Mesendoderm (in vitro differentiated cells): ENCODE data around the gene NTF4.
A peak's percentile ranks its signal among the peaks of the same experiment; 100 is the strongest.

Experiments used
- DNase-seq: peaks from one replicate; pipeline ENCODE4 v3.0.0; 2013
- H2AK5ac ChIP-seq: 2 replicates; pipeline ENCODE4 v1.6.1; 2013; ENCODE audit warnings: low read length, inconsistent platforms
- H2BK120ac ChIP-seq: 2 replicates; pipeline ENCODE4 v1.6.1; 2013; ENCODE audit warnings: low read depth, mild to moderate bottlenecking, low read length, moderate library complexity, mixed read lengths
- H2BK15ac ChIP-seq: replicated peaks from 2 replicates; pipeline ENCODE4 v1.6.1; 2013; ENCODE audit warnings: low read depth, mild to moderate bottlenecking, moderate library complexity
- H2BK5ac ChIP-seq: 2 replicates; pipeline ENCODE4 v1.6.1; 2013; ENCODE audit warnings: low read length, inconsistent platforms
- H3K18ac ChIP-seq: 2 replicates; pipeline ENCODE4 v1.6.1; 2013; ENCODE audit warnings: mild to moderate bottlenecking, low read length, mixed read lengths
- H3K23ac ChIP-seq: one replicate; pipeline ENCODE4 v1.6.1; 2013; ENCODE audit warnings: low read length
- H3K27ac ChIP-seq: 2 replicates; pipeline ENCODE4 v1.5.1; 2013; ENCODE audit warnings: low read depth, mild to moderate bottlenecking, inconsistent platforms, low read length, moderate library complexity
- H3K27me3 ChIP-seq: 2 replicates; pipeline ENCODE4 v1.6.1; 2013; ENCODE audit warnings: low read length, control low read depth, mild to moderate bottlenecking, inconsistent platforms; ENCODE audit not compliant: insufficient read depth, poor library complexity
- H3K36me3 ChIP-seq: 2 replicates; pipeline ENCODE4 v1.6.1; 2013; ENCODE audit warnings: low read length, inconsistent platforms; ENCODE audit not compliant: control insufficient read depth, insufficient read depth
- H3K4ac ChIP-seq: one replicate; pipeline ENCODE4 v1.6.1; 2013; ENCODE audit warnings: low read depth, mild to moderate bottlenecking, low read length, moderate library complexity
- H3K4me1 ChIP-seq: 2 replicates; pipeline ENCODE4 v1.6.1; 2013; ENCODE audit warnings: low read depth, low read length, inconsistent platforms; ENCODE audit not compliant: control insufficient read depth
- H3K4me2 ChIP-seq: 2 replicates; pipeline ENCODE4 v1.6.1; 2013; ENCODE audit warnings: low read length
- H3K4me3 ChIP-seq: 2 replicates; pipeline ENCODE4 v1.5.1; 2013; ENCODE audit warnings: mild to moderate bottlenecking, low read length
- H3K56ac ChIP-seq: one replicate; pipeline ENCODE4 v1.6.1; 2013; ENCODE audit warnings: low read length
- H3K79me1 ChIP-seq: 2 replicates; pipeline ENCODE4 v1.6.1; 2013; ENCODE audit warnings: low read length, inconsistent platforms
- H3K79me2 ChIP-seq: 2 replicates; pipeline ENCODE4 v1.6.1; 2013; ENCODE audit warnings: mild to moderate bottlenecking, low read length; ENCODE audit not compliant: control insufficient read depth, insufficient read depth
- H3K9ac ChIP-seq: 2 replicates; pipeline ENCODE4 v1.6.1; 2013; ENCODE audit warnings: low read length, inconsistent platforms
- H4K5ac ChIP-seq: one replicate; pipeline ENCODE4 v1.6.1; 2013; ENCODE audit warnings: low read length
- H4K8ac ChIP-seq: one replicate; pipeline ENCODE4 v1.6.1; 2013; ENCODE audit warnings: low read depth, mild to moderate bottlenecking, control low read depth, low read length, moderate library complexity
- WGBS: extraction: QIAGEN DNeasy Blood & Tissue Kit; methylation state at CpG from one replicate; pipeline ENCODE4 v1.1.7; 2013; ENCODE audit warnings: low lambda C conversion rate, missing lambda C conversion rate; ENCODE audit not compliant: insufficient coverage; ENCODE audit errors: extremely low coverage; 5-methylcytosine and 5-hydroxymethylcytosine counted together

NTF4 gene

DNA sequence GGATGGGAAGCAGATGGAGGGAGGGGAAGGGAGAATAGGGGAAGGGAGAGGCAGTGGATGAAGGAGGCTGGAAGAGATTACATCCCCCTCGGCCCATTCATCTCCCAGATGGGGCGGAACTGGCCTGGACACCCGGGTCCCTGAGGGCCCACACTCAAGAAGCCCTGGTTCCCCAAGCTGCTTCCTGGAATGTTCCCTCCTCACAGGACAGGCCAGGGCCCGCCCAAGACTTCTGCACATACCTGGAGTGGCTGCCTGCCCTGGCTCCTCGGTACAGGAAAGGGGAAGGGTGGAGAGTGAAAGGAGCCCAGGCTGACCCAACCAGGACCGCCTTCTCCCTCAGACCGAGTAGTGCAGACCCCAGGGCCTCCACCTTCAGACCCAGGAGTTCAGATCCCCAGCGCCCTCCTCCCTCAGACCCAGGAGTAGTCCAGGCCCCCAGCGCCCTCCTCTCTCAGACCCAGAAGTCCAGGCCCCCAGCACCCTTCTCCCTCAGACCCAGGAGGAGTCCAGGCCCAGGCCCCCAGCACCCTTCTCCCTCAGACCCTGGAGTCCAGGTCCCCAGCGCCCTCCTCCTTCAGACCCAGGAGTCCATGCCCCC, 489 bp downstream of the NTF4 start:
- no peak overlapping the region for H2BK120ac ChIP-seq
- no peaks in the 10 kb centered on the region for H3K79me1 ChIP-seq
- no peak overlapping the region for H2BK15ac ChIP-seq
- no peak overlapping the region for H4K8ac ChIP-seq
- peak; percentile 29 for DNase-seq
- H3K4ac ChIP-seq, result no peak overlapping the region
- no peak overlapping the region for H2BK5ac ChIP-seq
- peak overlapping the region; percentile 60 for H3K56ac ChIP-seq
- H3K9ac ChIP-seq, result peak overlapping the region; percentile 50
- peaks cover 6% of the 10 kb centered on the region for H3K4me1 ChIP-seq
- no peak overlapping the region for H3K18ac ChIP-seq
- no peak overlapping the region for H3K4me2 ChIP-seq
- no peaks in the 10 kb centered on the region for H3K36me3 ChIP-seq
- H3K79me2 ChIP-seq, result no peaks in the 10 kb centered on the region
- WGBS, result no CpG with 5 or more reads among the region's 10 CpGs
- no peaks in the 10 kb centered on the region for H3K27me3 ChIP-seq
- H3K27ac ChIP-seq, result no peak overlapping the region
- no peak overlapping the region for H3K23ac ChIP-seq
- H4K5ac ChIP-seq, result no peak overlapping the region
- peak overlapping the region; percentile 24 for H2AK5ac ChIP-seq
- no peak overlapping the region for H3K4me3 ChIP-seq

GRCh38 chr19:49061445-49061844, 3.2 kb downstream of the NTF4 start:
- Histone ChIP-seq H3K27me3 (peaks cover 2% of the 10 kb centered on the region), H3K4me2 (no peak overlapping the region), H3K23ac (no peak overlapping the region), H2BK5ac (no peak overlapping the region), H3K79me2 (no peaks in the 10 kb centered on the region), H2AK5ac (no peak overlapping the region), H3K36me3 (no peaks in the 10 kb centered on the region), H4K8ac (no peak overlapping the region), H3K9ac (no peak overlapping the region), H4K5ac (no peak overlapping the region), H3K18ac (no peak overlapping the region), H3K4ac (no peak overlapping the region), H3K56ac (no peak overlapping the region), H2BK15ac (no peak overlapping the region), H3K27ac (no peak overlapping the region), H2BK120ac (no peak overlapping the region), H3K4me1 (peaks cover 6% of the 10 kb centered on the region), H3K79me1 (no peaks in the 10 kb centered on the region), H3K4me3 (no peak overlapping the region)
- WGBS, result no CpG with 5 or more reads among the region's 25 CpGs
- no peak for DNase-seq

DNA sequence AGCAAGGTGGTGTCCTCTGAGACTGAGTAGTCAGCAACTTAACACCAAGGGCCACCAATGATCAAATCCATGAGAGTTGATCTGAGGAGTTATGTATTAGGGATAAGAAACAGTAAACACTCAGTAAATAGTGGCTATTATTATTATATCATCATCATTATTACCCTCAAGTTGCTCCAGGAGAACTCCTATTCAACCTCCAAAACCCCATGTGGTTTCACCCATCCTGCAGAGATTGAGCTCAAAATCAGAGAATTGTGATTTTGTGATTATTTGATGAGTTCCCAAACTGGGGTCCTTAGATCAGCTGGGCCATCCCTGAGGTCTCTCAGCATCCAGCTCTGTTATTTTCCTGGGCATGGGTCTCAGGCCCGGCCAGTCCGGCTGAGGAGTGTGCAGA, 3.6 kb downstream of the NTF4 start:
- Histone ChIP-seq H3K4me3 (no peak overlapping the region), H4K8ac (no peak overlapping the region), H3K79me2 (no peaks in the 10 kb centered on the region), H2AK5ac (no peak overlapping the region), H3K4me2 (no peak overlapping the region), H4K5ac (no peak overlapping the region), H2BK5ac (no peak overlapping the region), H3K27ac (no peak overlapping the region), H3K18ac (no peak overlapping the region), H3K23ac (no peak overlapping the region), H3K79me1 (no peaks in the 10 kb centered on the region), H2BK15ac (no peak overlapping the region), H3K36me3 (no peaks in the 10 kb centered on the region), H3K4me1 (peaks cover 6% of the 10 kb centered on the region), H3K56ac (no peak overlapping the region), H3K9ac (no peak overlapping the region), H3K27me3 (peaks cover 2% of the 10 kb centered on the region), H3K4ac (no peak overlapping the region), H2BK120ac (no peak overlapping the region)
- no CpG with 5 or more reads among the region's 2 CpGs for whole genome bisulfite sequencing
- DNase-seq, result no peak

GRCh38 chr19:49059053-49059452, 5.6 kb downstream of the NTF4 start:
- Histone ChIP-seq H3K23ac (no peak overlapping the region), H2AK5ac (no peak overlapping the region), H3K79me1 (no peaks in the 10 kb centered on the region), H3K36me3 (no peaks in the 10 kb centered on the region), H3K4ac (no peak overlapping the region), H3K9ac (no peak overlapping the region), H3K18ac (no peak overlapping the region), H3K79me2 (no peaks in the 10 kb centered on the region), H3K27ac (no peak overlapping the region), H2BK15ac (no peak overlapping the region), H3K4me3 (no peak overlapping the region), H2BK5ac (no peak overlapping the region), H3K4me2 (no peak overlapping the region), H3K56ac (no peak overlapping the region), H4K8ac (no peak overlapping the region), H4K5ac (no peak overlapping the region), H3K4me1 (no peaks in the 10 kb centered on the region), H3K27me3 (peaks cover 2% of the 10 kb centered on the region), H2BK120ac (no peak overlapping the region)
- WGBS, result no CpG with 5 or more reads among the region's 9 CpGs
- DNase-seq, result no peak

- H2BK15ac ChIP-seq, result no peak overlapping the region
Observed at GRCh38 chr19:49058562-49058961, 6.1 kb downstream of the NTF4 start.

GRCh38 chr19:49057636-49058234, 6.9 kb downstream of the NTF4 start, which contains the start of gene CGB7:
Gene CGB7, minus strand, starts transcription at chr19:49057749. Its CDS starts 2,374 bp downstream, at chr19:49055375.
- H3K4me1 ChIP-seq, result no peaks in the 10 kb centered on the region
- peak within 1 kb of the TSS; percentile 38 for H3K4me2 ChIP-seq
- H2BK120ac ChIP-seq, result no peak within 1 kb of the TSS
- H3K27ac ChIP-seq, result no peak within 1 kb of the TSS
- H3K23ac ChIP-seq, result no peak within 1 kb of the TSS
- DNase-seq, result peak; percentile 69
- no peak within 1 kb of the TSS for H3K4me3 ChIP-seq
- H3K36me3 ChIP-seq, result no peaks in the 10 kb centered on the region
- peak within 1 kb of the TSS; percentile 65 for H3K9ac ChIP-seq
- H4K8ac ChIP-seq, result no peak within 1 kb of the TSS
- no peak within 1 kb of the TSS for H2BK5ac ChIP-seq
- H2AK5ac ChIP-seq, result no peak within 1 kb of the TSS
- no CpG with 5 or more reads among the region's 38 CpGs for WGBS
- no peaks in the 10 kb centered on the region for H3K79me1 ChIP-seq
- H2BK15ac ChIP-seq, result no peak within 1 kb of the TSS
- H3K18ac ChIP-seq, result no peak within 1 kb of the TSS
- no peak within 1 kb of the TSS for H4K5ac ChIP-seq
- H3K79me2 ChIP-seq, result no peaks in the 10 kb centered on the region
- H3K27me3 ChIP-seq, result peaks cover 2% of the 10 kb centered on the region
- H3K4ac ChIP-seq, result no peak within 1 kb of the TSS
- peak within 1 kb of the TSS; percentile 84 for H3K56ac ChIP-seq

More at GRCh38 chr19:49058562-49058961, 6.1 kb downstream of the NTF4 start:
- H3K9ac ChIP-seq, result no peak overlapping the region
- H3K79me2 ChIP-seq, result no peaks in the 10 kb centered on the region
- H3K56ac ChIP-seq, result no peak overlapping the region
- peak; percentile 41 for DNase-seq
- no CpG with 5 or more reads among the region's 10 CpGs for WGBS
- no peak overlapping the region for H4K8ac ChIP-seq
- no peak overlapping the region for H3K18ac ChIP-seq
- H2AK5ac ChIP-seq, result no peak overlapping the region
- H3K4me2 ChIP-seq, result no peak overlapping the region
- H3K4me1 ChIP-seq, result no peaks in the 10 kb centered on the region
- no peak overlapping the region for H3K23ac ChIP-seq
- H4K5ac ChIP-seq, result no peak overlapping the region
- H3K4me3 ChIP-seq, result no peak overlapping the region
- H3K4ac ChIP-seq, result no peak overlapping the region
- no peaks in the 10 kb centered on the region for H3K79me1 ChIP-seq
- H2BK120ac ChIP-seq, result no peak overlapping the region
- H3K27ac ChIP-seq, result no peak overlapping the region
- H2BK5ac ChIP-seq, result no peak overlapping the region
- no peaks in the 10 kb centered on the region for H3K36me3 ChIP-seq
- peaks cover 2% of the 10 kb centered on the region for H3K27me3 ChIP-seq
